D341Med (cell line): Measurements from ENCODE around the gene TIPRL.
A peak's percentile ranks its signal among the peaks of the same experiment; 100 is the strongest.
"Not testable (repeated sequence)": the region's sequence is repeated elsewhere in the genome, so short reads cannot be mapped to it uniquely, and the experiment has no call there.

ENCODE experiments used
- DNase-seq: peaks from one replicate; pipeline ENCODE4 v3.0.0; 2012; ENCODE audit warnings: low spot score

Gene TIPRL

DNA sequence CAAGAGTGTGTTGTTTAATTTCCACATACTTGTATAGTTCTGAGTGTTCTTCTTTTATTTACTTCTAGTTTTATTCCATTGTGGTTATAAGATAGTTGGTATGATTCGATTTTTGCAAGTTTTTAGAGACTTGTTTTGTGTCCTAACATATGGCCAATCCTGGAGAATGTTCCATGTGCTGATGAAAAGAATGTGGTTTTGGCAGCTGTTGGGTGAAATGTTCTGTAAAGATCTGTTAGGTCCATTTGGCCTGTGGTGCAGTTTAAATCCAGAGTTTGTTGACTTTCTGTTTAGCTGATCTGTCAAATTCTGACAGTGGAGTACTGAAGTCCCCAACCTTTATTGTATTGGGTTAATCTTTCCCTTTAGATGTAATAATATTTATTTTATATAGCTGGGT is 19.5 kb upstream of the TIPRL start:
- DNase-seq = no peak

DNA sequence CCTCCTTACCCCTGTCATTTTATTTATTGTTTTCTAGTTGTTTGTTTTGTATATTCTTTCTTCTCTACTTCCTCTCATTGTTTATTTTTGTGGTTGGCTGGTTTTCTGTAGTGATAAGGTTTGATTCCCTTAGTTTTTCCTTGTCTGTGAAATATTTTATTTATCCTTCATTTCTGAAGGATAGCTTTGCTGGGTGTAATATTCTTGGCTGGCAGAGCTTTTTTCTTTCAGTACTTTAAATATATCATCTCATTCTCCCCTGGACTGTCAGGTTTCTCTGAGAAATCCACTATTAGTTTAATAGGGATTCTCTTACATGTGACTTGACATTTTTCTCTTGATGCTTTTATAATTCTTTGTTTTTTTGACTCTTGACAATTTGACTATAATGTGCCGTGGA is 18.8 kb upstream of the TIPRL start:
- no peak for DNase-seq

DNA sequence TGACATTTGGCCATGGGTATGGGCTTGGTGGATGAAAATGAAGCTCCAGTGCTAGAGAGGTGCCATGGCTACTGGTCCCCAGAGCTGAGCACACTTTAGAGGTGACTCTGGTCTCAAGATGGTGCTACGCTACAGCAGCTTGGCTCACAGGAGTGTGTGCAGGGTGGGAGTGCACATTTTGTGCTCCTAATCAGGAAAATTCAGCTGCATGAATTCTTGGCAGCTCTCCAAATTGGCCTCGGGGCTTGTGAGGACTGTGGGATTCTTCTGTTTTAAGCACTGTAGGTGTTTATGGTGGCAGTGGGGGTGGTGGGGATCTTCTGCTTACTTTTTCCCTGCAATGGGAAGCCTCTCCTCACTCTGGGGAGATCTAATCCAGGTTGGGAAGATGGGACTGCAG is 17.3 kb upstream of the TIPRL start:
- DNase-seq = no peak

DNA sequence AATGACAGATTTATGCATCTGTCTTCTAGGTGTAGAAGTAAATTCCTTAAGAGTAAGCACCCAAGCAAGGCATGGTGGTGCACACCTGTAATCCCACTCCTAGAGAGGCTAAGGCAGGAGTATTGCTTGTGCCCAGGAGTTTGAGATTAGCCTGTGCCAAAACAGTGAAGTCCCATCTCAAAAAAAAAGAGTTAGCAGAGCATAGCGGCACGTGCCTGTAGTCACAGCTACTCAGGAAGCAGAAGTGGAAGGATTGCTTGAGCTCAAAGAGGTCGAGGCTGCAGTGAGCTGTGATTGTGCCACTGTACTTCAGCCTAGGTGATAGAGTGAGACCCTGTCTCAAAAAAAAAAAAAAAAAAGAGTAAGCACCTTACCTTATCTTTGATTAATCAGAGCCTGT is 15.1 kb upstream of the TIPRL start:
- no peak for DNase-seq

DNA sequence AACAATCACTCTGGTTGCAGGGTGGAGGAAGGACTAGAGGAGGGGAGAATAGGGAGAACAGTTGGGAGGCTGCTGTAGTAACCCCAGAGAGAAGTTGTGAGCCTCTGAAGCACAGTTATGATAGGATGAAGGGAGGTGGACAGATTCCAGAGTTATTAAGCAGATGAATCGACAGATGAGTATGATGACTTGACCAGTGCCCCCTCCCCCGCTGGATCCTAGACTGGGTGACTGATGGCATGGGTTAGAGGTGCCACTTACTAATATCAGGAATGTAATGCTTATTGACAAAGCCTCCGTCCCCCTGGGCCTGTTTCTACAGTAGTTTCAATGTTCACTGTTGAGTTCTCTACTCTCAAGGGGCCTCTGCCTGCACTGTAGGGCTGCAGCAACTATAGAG is 14.0 kb upstream of the TIPRL start:
- DNase-seq = no peak

DNA sequence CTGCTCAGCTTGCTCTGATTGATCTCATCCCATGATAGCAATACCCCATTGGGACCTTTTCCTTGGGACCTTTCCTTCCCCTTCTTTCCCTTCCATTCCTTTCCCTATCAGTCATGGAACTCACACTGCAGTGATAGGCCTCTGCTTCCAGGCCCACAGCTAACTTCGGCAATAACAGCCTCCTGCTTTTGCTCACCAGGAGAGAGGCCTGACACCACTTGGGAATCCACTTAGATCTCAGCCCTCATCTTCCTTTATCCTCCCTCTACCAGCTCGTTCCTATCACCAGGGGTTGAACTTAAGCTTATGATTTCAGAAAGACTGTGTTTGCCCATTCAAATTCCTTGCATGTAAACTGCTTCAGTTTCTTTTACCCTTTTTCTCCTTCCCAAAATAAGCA is 11.0 kb upstream of the TIPRL start:
- no peak for DNase-seq

DNA sequence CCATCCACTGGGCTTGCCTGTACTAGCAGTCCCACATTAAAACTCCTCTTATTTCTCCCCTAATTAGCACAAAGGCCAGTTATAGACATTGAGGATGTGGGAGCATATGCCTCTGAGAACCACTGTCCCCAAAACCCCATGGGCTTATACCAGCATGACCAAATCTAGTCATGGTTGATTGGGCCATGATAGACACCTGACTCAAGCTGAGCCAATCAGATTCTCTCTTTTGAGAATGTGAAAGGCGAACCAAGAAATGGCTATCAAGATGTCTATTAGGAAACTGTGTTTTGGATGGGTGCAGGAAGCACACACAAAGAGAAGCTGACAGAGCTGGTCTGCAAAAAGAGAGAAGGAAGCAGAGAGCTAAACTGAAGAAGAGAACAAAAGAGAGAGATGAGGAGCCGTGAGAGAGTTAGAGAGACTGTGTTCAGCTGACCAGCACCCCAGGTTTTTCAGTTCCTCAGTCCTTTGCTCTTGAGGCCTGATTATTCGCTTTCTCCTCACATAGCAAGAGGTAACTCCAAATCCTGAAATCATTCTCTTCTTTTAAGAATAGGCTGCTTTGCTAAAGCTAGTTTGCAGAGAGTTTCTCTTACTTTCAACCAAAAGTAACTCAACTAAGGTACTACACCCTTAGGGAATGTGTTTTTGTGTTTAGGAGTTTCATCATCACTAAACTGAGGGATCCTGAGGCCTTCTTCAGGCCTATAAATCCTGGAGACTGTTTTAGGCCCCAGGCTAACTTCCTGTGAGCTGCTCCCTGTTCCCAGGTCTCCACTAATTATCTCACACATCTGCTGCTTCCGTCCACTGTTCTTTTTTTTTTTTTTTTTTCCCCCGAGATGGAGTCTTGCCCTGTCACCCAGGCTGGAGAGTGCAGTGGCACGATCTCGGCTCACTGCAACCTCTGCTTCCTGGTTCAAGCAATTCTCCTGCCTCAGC is 7.9 kb upstream of the TIPRL start:
- no peak for DNase-seq

DNA sequence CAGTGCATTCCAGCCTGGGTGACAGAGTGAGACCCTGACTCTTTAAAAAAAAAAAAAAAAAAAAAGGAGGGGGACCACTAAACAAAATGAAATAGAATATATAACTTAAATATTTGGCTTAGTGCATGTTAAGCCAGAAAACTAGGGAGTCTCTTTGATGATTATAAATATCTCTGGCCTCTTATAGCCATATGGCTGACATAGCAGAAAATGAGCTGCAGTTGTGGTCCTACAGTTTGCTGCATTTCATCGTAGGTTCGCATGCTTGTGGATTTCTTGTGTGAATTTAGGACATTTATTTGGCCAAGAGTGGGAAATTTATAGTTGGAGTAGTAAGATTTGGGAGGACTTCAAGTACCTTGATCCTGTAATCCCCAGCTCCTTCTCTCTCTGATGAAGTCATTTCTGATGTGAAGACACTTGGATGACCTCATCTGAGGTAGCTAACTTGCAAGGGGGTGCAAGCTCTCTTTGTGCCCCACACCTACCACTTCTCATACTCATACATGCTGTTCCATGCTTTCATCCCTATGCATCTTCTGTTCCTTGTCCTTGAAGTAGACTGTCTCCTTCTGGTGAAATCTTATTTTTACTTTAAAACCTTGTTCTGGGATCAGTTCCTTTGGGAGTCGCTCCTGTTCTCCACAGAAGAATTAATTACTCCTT is 6.4 kb upstream of the TIPRL start:
- DNase-seq = no peak

DNA sequence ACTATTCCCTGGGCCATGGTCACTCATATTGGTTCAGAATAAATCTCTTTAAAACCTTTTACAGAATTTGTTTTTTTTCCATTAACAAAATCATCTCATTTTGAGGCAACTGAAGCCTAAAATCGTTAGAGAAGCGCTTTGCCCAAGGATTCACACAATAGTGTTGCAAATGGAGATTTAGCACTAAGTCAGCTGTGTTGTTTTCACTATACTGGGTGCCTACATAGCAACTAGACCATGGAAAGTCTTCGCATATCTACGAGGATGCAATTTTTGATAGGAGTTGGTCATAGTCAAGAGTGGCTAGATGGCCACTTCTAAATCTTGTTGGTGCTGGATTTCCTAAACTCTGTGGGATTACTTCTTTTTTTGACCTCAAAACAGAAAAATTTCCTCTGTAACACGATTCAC is 530 bp upstream of the TIPRL start:
- no peak for DNase-seq

DNA sequence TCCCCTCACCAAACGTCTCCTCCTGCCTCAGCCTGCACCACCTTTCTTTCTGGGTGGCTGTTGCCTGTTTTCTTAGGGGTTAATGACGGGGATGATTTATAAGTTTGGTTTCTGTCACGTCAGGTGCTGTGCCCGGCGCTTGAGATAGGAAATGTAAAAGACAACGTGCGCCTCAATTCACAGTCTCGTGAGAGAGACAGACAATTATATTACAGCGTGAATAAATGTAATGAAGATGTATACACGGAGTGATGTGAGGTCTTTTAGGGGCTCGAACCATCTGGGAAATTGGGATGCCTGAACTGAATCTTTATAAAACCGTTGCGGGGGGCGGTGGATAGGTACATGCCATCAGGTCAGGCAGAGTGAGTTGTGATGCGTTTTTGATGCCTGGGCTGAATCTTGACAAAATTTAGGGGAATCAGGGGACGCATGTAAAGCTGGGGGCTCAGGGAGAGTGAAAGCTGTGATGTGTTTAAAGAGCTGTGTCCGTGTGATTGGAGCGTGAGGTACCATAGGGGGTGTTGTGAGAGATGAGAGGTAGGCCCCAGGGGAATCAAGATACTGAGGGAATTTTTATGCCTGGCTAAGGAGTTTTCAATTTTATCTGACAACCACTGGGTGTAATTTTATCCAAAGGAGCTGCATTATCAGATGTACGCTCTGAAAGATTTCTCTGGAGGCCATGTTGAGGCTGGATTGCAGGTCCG is 831 bp downstream of the TIPRL start:
- DNase-seq = peak; percentile 46

DNA sequence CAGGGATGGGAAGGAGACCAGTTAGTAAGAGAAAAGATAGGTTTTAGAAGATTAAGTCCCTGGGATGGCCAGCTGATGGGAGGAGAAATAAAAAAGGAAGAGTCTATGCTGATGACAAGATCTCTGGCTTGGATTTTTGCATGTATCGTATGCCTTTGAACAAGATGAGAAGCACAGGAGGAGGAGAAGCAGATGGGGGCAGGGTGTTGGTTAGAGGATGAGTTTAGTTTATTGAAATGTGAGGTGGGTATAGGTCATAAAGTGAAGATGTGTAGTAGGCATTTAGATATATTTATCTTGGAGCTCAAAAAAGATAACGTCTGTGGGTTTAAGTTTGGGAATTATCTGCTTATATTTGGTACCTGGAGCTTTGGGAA is 1.4 kb downstream of the TIPRL start:
- no peak for DNase-seq

DNA sequence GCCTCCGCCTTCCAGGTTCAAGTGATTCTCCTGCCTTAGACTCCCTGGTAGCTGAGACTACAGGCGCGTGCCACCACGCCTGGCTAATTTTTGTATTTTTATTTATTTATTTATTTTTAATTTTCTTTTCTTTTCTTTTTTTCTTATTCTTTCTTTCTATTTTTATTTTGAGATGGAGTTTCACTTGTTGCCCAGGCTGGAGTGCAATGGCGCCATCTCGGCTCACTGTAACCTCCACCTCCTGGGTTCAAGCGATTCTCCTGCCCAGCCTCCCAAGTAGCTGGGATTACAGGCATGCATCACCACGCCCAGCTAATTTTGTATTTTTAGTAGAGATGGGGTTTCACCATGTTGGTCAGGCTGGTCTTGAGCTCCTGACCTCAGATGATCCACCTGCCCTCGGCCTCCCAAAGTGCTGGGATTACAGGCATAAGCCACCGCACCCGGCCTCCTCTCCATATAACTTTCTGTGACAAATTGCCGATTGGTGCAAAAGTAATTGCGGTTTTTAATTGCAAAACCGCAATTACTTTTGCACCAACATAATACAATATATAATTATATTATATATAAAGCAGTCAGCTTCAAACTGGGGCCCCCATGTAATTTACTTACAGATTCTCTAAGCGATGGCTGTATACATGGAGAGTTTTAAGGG is 2.4 kb downstream of the TIPRL start:
- not testable (repeated sequence) for DNase-seq

DNA sequence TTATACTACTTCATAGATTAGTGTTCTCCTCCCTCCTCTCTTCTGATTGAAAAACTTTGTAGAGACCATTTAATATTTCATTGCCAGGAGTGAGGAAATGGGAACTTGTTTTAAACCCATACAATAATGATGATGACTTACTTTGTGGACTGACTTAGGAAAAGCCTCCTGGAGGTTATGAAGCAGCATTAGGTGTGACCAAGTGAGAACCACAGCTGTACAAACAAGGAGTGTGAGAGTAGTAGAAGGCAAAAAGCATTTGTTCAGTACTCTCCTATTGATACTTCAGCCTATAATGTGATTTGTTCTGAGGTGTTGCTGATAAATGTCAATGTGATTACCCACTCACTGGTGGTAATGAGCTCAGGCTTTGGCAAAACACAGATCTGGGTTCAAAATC is 8.4 kb downstream of the TIPRL start:
- DNase-seq = no peak

DNA sequence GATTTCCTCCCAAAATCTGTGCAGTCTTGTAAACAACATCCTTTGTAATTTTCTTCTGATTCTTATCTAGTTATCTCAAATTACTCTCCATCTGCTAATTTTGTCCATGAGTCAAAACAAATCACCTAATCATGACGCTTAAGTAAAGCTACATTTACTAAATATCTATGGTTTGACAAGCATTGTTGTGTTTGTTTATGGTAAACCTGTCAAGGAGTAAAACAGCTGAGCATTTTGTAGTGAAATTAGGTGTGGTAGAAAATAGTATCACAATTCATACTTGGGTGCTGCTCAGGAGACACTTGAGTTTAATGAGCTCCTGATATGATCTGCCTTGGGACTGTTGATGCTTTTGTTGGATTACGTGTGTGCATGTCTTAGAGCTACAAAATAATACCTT is 11.6 kb downstream of the TIPRL start:
- peak; percentile 33 for DNase-seq

DNA sequence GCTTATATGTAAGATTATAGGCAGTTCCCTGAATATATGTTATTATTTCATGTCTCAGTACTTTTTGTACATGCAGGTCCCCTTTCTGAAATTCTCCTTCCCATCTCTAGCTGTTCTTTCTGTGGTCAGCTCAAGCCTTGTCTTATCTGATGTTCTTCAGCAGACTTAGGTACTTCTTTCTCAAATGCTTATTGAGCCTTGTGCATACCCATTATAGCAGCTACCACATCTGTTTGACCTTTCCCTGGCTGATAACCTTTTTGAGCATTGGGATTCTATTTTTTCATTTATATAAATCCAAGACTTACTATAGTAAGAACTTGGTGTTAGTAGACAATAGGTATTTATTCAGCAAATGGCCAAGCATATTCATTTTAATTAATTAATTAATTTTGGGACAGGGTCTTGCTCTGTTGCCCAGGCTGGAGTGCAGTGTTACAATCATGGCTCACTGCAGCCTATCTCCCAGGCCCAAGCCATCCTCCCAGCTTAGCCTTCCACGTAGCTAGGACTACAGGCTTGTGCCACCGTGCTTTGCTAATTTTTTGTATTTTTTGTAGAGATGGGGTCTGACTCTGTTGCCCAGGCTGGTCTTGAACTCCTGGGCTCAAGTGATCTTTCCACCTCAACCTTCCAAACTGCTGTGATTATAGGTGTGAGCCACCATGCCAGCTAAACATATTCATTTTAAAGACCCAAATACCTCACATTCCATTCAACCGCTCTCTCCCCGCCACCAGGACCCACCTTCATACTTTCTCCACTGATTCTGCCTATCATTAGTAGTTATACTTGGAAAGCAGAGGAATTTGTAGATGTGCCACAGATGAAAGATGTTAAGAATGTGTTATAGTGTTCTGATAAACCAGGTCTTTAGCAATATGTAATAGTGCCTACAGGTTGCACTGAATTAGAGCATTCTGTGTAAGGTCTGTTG is 16.7 kb downstream of the TIPRL start:
- no peak for DNase-seq

DNA sequence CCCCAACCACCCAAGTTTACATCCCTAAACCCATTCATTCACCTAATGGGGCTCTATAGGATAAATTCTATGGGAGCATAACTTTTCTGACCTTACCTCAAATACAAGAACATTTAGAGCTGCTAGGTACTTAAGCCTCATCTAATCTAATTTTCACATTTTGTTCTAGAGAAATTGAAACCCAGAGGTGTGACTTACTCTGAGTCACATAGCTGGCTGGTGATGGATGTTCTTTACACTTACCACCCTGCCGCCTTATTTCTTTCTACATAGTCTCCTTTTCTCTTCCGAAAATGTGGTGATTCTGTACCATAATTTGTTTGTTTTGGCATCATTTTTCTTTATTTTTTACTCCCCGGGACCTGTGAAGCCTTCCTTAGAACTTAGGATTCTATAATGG is 20.3 kb downstream of the TIPRL start:
- no peak for DNase-seq

DNA sequence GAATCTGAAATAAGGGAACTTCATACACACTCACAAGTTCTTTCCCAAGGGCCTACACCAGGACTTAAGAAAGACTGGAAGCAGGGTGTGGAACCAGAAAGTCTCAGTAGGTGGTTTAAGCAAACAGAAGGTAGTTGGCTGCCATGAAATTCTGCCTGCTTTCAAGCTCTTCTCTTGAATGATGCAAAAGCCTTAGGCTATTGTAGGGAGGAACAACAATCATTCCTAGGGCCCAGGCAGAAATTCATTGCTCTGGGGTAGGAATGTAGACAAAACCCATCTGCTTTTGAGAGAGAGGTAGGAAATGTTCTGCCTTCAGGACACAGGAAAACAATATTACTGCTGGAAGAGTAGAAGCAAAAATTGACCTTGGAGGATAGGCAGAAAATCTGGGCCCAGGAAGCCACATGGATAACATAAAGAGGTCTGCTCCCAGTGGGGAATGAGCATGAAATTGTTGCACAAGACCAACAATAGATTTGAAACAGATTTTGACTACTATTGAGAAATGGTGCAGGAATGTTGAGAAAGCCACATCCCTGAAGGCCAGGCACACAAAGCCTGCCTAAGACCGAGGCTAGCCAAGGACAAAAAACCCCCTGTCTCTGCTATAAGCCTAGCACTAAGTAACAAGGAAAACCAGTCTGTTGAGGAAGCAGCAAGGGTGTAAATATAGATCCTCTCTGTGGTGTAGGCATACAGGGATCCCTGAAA is 24.3 kb downstream of the TIPRL start:
- no peak for DNase-seq

DNA sequence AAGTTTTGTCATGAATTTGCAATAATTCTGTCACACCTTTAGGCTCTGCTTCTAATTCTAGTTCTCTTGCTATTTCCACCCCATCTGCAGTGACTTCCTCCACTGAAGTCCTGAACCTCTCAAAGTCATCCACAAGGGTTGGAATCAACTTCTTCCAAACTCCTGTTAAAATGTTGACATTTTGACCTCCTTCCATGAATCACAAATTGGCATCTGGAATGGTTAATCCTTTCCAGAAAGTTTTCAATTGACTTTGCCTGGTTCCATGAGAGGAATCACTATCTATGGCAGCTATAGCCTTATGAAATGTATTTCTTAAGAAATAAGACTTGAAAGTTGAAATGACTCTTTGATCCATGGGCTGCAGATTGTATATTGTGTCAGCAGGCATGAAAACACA is 27.3 kb downstream of the TIPRL start:
- no peak for DNase-seq

DNA sequence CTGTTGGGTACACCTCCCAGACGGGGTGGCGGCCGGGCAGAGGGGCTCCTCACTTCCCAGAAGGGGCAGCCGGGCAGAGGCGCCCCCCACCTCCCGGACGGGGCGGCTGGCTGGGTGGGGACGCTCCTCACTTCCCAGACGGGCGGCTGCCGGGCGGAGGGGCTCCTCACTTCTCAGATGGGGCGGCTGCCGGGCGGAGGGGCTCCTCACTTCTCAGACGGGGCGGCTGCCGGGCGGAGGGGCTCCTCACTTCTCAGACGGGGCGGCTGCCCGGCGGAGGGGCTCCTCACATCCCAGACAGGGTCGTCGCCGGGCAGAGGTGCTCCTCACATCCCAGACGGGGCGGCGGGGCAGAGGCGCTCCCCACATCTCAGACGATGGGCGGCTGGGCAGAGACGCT is 28.9 kb downstream of the TIPRL start:
- not testable (repeated sequence) for DNase-seq

DNA sequence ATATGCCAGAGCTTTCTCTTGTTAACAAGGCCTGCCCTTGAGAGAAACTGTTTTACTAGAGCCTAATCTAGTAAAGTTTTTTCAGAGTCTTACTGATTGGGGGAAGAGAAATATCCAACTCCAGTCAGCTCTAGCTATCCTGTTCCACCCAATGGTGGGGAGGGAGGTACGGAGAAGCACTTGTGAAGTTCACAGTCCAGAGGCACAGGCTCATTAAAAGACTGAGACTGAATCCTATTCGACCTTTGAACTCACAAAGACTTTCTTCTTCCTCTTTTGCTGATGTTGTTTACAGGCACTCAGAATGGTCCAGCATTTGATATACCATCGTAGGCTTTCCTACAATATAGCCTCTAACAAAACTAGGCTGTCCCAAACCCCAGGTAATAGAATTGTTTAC is 31.6 kb downstream of the TIPRL start:
- no peak for DNase-seq

DNA sequence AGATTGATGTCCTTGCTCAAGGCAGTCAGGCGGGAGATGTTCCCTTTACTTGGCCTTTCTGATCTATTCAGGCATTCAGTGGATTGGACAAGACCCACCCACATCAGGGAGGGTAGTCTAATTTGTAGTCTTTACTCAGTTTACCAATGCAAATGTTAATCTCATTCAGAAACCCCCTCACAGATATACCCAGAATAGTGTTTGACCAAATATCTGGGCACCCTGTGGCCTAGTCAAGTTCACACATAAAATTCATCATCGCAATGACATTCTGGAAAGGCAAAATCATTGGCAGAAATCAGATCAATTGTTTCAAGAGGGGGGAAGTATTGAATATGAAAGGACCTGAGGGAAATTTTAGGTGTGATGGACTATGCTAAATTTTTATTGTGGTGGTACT is 34.6 kb downstream of the TIPRL start:
- no peak for DNase-seq
